DOHH2 (cell line): ENCODE measurements around the gene CREBBP.

ENCODE experiments used
- CTCF ChIP-seq: fragments of 200-600 bp; sonication (generic); IDR thresholded peaks from one replicate; pipeline ENCODE4 v1.5.1; 2014; ENCODE audit warnings: antibody characterized with exemption, mild to moderate bottlenecking, low read depth, low read length; ENCODE audit not compliant: poor library complexity, severe bottlenecking
- EZH2phosphoT487 ChIP-seq: fragments of 200-600 bp; sonication (generic); IDR thresholded peaks from 2 replicates; pipeline ENCODE4 v1.6.1; 2017; ENCODE audit warnings: borderline replicate concordance, mild to moderate bottlenecking, antibody characterized with exemption, low read length, moderate library complexity, mixed read lengths

- TF ChIP-seq CTCF (no peak), EZH2phosphoT487 (no peak)
These were observed 28.5 kb upstream of the CREBBP start for GRCh38 chr16:3908951-3909437.
